NCI-H1694 (cell line): Measurements from ENCODE around the gene ATP10A.

Source experiments
- DNase-seq: peaks from one replicate; lab custom pipeline; 2025; lab: John Stamatoyannopoulos, UW

The ATP10A gene

GRCh38 chr15:25812845-25813244 lies 50.3 kb downstream of the ATP10A start:
- no peak for DNase-seq

DNA sequence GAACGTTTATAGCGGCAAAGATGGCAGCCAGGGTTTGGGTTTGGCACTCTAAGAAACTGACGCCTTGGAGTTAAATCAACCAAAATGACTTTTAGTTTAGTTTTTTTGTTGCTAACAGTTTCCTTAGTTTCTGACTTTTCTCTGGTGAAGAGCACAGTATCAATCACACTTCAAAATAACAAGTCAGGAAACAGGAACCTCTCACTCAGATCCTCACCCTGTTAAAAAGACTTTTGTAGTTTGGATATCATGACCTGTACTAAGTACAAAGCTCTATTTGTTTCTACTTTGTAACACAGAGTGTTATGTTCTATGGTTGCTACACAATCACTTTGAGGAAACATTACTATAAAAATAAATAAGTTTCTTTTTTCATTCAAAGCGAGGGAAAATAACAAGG lies 51.1 kb downstream of the ATP10A start:
- no peak for DNase-seq

GRCh38 chr15:25811481-25811906 lies 51.6 kb downstream of the ATP10A start:
- no peak for DNase-seq

- no peak for DNase-seq
Observed at GRCh38 chr15:25810631-25811091, 52.5 kb downstream of the ATP10A start.

DNA sequence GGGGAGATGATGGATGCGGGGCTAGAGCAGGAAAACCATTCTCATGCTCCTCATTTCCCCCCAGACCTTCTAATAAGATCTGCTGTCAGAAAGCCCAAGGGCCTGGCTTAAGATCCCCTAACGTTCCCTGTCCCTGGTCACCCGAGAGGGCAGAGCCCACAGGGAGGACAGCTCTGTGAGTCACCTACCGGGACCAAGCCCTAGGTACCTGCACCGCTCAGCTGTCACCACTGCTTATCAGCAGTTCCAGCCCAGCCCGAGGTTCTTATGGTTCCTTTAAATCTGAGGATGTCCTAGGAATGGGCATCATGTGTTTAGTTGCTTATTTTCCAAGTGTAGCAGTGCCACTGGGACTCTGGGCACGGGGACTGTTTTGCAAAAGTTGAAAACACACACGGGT lies 53.0 kb downstream of the ATP10A start:
- DNase-seq = no peak

DNA sequence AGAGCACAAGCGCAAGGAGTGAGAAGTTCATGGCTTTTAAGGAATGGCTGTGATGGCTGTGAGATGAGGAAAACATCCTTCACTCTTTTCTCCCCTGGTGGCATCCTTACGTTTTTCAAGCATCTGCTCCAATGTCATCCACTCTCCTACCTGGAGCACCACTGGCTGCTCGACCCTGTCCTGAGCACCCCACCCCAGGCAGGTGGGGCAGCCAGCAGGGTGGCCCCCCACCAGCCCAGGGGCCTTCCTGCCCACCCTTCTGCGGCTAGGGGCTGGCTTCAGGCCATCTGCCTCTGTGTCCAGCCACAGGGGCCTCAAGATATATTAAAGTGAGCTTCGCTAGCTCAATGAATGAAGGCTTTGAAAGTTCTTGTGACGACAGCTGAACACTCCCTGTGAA lies 56.1 kb downstream of the ATP10A start:
- DNase-seq = no peak

- DNase-seq = no peak
Observed at GRCh38 chr15:25805031-25805430, 58.1 kb downstream of the ATP10A start.

- DNase-seq = no peak
Observed at GRCh38 chr15:25804451-25804850, 58.7 kb downstream of the ATP10A start.

DNA sequence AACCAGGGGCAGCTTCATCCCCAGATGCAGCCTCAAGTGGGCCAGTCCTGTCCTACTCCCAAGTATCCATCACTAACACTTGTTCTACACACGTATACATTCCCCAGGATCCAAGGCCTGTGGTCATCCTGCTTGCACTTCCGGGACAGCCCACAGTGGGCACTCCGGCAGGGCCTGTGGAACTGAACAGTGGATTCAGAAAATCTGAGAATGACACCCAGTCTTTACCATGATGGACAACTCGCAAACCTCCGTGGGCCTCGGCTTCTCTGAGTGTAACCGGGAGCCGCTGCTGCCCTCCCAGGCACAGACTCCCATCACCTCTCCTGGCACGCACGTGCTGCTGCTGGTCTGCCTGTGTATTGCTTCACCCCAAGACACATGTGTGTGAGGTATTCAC lies 59.6 kb downstream of the ATP10A start:
- no peak for DNase-seq

DNA sequence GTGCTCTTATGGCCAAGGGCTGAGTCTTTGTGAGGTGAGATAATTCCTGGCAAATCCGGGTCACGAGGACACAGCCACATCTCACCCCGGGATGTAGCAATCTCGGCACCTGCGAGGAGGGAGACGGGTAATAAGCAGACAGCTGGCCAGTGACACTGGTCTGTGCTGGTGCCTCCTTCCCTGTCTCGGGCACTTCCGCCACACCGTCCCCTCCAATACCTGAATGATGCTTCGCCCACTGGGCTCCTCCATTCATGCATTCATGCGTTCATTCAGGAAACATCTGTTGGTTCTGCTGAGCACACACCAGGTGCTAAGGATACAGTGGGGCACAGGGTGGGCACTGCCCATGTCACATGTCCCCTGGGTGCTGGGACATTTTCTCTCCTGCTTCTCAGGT lies 60.1 kb downstream of the ATP10A start:
- no peak for DNase-seq

GRCh38 chr15:25802285-25802830 lies 60.8 kb downstream of the ATP10A start:
- DNase-seq = no peak

DNA sequence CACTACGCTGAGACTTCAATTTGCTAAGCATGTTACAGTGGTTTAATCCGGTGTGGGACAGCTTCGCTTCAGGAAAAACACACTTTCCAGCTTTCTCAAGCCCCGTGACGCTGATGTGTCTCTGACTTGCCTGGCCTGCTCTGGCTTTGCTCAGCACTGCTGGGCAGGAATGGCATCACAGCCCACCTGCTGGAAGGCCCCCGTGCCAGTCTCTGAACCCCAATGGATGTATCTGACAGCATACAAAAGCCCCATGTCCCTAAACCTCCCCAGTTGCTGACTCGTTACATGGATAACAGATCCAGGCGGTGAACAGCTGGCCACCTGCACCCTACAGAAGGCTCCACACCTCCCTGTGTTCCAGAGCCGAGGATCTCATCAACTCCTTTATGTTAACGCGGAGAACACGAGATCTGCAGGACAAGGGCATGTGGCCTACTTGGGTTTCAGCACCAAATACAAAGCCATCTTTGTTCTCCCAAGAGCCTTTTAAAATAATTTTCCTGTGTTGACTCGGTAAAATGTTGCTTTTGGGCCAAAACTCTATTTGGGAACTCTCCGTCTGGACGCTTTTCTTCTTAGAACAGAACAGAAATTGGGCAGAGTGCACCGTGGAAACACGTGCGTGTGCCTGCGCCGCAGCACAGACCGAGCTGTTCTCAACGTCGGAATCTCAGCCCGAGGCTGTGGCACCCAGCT lies 61.4 kb downstream of the ATP10A start:
- DNase-seq = no peak

DNA sequence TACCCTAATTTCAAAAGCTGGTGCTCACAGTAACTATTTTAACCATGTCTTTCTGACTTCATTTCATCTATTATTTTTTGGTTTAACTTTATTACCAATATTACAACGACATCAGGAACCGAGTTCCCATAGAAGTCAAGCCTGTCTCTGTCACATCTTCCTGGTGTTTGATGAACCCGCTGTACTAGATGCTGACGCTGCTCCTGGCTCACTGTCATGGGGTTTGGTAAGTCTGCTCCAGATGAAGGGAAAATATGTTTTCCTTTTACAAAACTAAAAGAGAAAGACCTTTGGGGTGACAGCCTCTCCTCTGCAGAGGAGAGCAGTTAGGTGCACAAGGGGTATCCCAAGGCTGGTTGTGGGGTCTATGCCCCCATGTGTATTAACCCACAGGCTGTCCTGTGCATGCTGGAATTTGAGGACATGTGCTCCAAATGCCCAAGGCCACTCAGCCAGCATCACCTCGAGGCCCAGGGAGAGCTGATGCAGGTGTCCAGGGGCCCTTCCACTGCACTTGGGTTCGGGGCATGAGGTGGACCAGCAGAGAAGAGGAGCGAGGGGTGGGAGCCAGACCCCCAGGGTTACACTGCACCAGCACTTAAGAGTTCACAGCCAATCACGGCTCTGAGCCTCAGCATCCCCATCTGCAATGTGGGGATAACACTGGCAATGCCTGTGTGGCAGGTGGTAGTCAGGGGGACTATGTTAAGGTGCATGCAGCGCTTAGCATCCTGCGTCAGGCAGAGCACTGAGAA lies 62.2 kb downstream of the ATP10A start:
- no peak for DNase-seq

DNA sequence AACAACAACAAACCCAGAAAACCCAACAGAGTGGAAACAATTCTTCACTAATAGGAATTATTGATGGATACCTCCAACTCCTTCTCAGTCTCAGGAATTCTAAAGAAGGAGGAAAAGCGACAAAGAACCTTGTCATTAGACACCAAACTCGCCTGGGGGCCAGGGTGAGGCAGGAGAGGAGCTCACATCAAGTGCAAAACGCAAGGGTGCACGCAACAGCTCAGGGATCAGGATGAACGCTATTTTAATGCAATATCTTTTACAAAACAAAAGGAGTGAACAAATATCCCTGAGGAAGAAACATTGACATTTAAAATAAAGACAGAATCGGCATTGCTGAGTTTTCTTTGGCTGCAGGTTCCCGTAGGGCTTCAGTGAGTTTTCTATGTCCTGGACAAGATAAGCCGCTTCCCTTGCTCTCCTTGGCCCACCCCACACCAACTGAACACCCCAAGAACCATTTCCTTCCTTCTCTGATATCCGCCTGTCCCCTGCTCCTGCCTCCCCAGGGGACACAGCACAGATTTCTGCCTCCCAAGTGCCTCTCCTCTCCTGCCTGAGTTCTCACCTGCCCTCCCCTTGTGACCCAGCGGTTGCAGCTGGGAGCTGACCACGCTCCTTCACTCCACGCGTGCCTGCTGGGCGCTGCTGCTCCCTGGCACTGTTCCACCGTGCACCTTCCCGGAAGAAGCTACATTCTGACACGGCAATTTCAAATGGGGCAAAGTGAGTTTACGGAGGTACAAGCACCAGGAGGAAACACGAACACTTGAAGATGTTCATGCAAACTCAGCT lies 63.0 kb downstream of the ATP10A start:
- no peak for DNase-seq

GRCh38 chr15:25797936-25798901 lies 64.9 kb downstream of the ATP10A start:
- no peak for DNase-seq

- no peak for DNase-seq
Observed at GRCh38 chr15:25797511-25797935, 65.6 kb downstream of the ATP10A start.

DNA sequence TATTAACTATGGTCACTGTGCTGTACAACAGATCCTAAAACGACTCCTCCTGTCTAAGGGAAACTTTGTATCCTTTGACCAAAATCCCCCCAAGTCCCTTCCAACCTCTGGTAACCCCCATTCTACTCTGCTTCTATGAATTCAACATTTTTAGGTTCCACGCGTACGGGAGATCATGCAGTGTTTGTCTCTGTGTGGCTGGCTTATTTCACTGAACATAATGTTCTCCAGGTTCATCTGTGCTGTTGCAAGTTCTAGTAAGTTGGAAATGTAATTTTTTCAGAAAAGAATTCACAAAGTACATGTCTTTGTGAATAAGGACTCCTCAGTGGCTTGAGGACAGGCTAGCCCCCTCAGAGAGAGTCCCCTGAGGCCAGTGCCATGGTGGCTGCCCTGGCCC lies 66.1 kb downstream of the ATP10A start:
- no peak for DNase-seq

DNA sequence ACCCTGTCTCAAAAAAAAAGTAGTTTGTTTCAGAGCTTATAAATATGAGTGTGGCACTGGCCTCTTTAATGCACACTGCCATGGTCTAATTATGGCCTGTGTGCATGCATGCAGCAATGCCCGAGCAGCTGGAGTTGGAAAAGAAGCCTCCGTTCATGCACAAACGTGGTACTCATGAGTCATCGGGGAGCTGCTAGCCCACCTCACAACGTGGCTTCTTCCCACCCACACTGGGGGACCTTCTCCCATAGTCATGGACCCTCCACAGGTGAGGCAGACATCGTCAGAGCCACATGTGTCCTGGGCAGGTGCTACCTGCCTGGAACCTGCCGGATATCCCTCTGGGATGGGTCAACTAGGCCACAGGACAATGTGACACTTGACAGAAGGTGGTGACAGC lies 66.7 kb downstream of the ATP10A start:
- DNase-seq = no peak

DNA sequence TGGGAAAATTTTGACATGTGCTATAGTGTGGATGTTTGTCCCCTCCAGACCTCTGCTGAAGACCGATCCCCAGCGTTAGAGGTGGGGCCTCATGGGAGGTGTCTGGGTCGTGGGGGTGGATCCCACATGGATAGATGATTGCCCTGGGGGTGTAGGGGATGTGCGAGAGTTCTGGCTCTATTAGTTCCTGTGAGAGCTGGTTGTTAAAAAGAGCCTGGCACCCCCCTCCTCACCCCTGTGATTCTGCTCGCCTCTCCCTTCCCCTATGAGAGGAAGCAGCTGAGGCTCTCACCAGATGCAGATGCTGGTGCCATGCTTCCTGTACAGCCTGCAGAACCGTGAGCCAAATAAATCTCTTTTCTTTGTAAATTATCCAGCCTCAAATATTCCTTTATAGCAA lies 67.4 kb downstream of the ATP10A start:
- DNase-seq = no peak

DNA sequence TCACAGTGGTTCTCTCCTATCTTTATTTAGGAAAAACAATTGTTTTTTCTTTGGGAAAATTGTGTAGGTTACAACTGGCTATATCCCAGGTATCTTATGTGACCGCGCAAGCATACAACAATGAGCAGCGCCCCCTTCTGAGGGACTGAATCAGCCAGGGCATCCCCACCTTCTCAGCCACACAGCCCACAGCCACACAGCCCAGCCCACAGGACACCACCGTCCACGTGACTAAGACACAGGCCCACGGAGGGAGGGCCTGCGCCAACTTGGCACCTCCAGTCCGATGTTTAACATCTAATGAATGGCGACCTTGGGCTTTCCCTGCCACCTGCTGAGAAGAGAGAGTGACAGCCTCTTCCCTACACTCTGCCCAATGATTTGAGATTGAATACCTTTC lies 68.1 kb downstream of the ATP10A start:
- no peak for DNase-seq

- no peak for DNase-seq
Observed at GRCh38 chr15:25793354-25794050, 69.6 kb downstream of the ATP10A start.
